HG03378 (cell line): Measurements from ENCODE around the gene GRAMD1B.
"Not testable (repeated sequence)": the region's sequence is repeated elsewhere in the genome, so short reads cannot be mapped to it uniquely, and the experiment has no call there.

Experiments
- ATAC-seq: cut with Tn5 transposase; IDR thresholded peaks from one replicate; pipeline ENCODE4 v1.9.1; 2021; ENCODE audit warnings: mild to moderate bottlenecking, moderate library complexity; ENCODE audit not compliant: unreplicated experiment

GRAMD1B gene

DNA sequence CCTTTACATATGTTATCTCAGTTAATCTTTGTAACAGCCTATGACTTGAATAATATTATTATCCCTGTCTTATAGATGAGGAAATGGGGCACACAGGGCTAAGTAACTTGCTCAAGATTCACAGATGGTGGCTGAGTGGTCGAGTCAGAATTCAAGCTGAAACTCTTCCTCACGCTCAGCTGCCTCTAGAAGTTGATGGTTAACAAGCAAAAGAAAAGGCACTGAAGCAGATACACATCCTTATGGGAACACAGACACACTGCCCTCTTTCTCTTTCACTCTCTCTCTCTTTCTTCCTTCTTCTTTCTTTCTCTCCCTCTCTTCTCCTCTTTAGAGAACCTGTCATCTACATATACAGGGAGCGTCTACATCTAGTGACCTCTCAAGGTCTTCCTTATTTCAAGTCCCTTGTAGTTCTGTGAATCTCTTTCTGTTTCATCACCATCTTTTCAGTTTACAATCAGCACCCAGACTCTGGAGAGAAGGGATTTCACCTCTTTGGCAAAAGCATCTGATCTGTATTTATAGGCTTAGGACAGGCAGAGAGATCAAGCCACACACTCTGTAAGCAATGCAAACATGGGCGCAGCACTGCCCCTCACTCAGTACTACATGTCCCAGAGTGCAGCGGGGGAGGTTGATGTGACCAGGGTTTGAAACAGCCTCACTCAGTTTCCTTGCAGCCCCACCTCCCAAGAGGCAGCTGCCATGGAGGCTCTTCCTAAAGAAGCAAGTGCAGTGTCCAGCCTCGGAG, 75.7 kb downstream of the GRAMD1B start:
- ATAC-seq = peak; percentile 64

DNA sequence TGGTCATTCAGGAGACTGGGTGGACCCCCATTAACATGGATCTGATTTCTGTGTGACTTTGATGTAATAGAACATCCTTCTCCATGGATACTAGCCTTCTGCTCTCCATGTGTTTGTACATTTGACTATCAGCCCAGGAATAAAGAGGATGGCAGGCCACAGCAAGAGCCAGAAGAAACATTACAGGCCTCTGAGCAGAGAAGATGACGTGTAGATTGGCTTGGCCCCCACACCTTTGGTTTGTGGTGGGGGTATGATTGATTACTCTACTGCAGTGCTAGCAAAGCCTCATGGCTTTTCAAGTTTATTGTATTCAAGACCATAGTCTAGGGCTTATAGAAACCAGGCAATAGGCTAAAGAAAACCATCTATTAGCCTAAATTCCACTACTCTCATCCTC, 77.0 kb downstream of the GRAMD1B start:
- ATAC-seq = no peak

DNA sequence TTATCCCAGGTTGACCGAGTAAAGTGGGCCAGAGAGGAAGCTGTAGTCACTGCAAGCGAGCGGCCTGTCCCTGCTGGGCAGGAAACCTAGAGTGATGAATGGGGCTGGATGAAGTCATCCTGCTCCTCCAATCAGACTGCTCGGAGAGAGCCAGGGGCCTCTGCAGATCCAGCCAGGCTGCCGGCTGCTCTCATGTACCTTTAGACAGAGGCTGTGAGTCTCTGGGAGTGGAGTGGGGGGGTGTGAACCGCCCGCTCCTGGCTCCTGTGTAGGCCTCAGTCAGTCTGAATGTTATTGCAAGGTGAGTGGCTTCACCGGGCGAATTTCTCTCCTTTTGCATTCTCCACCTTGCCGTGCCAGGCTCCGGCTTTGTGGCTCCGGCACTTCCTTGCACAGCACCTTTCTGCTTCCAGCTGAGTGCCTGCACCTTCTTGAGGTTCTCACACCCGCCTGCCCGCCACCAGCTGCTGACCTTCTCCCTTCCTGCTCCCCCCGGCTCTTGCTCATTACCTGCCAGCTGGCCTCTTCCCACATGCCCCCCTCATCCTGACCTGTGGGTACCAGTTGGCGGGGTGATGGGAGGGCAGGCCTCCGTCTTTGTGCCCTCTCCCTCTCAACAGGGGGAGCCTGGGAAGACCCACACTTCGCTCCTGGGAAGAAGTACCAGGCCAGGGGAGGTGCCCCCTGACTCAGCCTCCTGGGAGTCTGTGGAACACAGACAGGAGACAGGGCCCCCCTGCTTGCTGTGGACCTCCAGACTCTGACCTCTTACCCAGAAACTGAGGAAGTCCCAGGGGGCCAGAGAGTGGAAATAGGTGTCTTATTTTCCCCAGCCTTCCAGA, 79.9 kb downstream of the GRAMD1B start:
- ATAC-seq = no peak

DNA sequence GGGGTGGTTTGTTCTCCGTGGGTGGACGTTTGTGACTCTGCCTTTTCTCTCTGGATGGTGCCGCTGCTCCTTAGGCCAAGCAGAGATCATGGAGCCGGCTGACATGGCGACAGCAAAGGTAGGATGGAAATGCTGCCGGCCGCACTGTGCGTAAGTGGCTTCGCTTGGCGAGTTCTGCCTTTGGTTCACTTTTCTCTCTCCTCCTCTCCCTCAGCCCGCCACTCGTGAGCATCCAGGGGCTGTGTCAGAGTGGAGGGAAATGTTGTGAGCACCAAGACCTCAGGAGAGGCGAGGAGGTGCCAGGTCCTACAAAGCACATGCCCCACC, 80.5 kb downstream of the GRAMD1B start:
- ATAC-seq = no peak

DNA sequence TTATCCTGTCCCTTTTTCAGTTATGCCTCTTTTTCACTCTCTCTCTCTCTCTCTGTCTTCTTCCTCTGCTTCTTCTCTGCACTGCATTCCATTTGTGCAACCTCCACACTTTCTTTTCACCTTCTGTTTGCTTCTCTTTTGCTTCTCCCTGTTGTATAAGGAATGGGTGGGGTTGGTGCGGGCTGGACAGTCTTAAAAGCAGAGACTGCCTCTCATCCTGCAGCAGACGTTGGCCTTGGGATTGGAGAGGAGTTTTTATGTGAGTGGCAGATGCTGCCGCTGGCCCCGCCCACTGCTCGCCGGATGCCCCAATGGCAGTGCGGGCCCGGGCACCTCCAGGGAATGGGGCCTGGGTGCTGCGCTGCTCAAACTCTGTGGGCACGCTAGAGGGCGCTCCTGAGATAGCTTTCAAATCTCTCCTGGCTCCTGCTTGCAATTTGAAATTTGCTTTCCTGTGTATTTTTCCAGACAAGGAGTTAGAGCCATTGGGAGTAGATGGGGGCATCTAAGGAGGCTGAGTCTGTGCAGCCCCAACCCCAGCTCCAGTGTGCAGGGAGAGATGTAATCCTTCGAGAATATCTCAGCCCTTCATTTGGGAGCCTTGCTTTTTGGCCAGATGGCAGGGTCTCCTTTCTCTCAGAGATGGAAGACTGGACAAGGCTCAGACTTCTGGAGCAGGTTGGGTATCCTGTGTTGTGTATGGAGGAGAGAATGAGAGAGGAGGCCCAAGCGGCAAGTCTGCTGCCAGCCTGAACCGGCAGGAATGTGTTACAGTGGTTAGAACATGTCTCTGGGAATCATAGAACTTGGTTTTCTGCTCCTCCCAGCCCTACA, 81.2 kb downstream of the GRAMD1B start:
- peak; percentile 61 for ATAC-seq

DNA sequence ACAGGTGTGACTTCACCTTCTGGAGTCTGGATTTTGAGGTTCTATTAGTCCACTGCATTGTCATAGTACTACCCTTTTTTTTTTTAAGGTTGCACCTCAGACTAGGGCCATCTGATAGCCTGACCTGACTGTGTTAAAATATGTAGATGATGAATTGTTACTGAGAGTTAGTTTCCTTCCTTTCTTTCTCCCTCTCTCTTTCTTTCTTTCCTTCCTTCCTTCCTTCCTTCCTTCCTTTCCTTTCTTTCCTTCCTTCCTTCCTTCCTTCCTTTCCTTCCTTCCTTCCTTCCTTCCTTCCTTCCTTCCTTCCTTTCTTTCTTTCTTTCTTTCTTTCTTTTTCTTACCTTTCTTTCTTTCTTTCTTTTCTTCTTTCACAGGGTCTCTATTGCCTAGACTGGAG, 83.2 kb downstream of the GRAMD1B start:
- not testable (repeated sequence) for ATAC-seq

DNA sequence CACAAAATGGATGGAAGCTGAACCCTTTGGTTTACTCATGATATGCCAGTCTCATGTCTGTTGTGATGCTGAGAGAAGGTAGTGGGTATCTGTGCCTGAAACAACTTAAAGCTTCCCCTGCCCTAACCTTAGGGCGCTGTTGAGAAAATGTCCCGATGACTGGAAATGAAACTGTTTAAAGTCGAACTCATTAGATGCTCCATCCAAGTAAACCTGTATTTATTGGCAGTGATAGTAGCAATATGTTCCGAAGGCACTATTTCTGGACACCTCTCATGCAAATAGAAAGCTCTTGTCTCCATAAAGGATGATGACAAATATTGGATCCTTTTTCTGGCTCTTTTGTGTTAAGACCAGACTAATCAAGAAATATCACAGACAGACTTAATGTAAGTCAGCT, 86.2 kb downstream of the GRAMD1B start:
- ATAC-seq = no peak

DNA sequence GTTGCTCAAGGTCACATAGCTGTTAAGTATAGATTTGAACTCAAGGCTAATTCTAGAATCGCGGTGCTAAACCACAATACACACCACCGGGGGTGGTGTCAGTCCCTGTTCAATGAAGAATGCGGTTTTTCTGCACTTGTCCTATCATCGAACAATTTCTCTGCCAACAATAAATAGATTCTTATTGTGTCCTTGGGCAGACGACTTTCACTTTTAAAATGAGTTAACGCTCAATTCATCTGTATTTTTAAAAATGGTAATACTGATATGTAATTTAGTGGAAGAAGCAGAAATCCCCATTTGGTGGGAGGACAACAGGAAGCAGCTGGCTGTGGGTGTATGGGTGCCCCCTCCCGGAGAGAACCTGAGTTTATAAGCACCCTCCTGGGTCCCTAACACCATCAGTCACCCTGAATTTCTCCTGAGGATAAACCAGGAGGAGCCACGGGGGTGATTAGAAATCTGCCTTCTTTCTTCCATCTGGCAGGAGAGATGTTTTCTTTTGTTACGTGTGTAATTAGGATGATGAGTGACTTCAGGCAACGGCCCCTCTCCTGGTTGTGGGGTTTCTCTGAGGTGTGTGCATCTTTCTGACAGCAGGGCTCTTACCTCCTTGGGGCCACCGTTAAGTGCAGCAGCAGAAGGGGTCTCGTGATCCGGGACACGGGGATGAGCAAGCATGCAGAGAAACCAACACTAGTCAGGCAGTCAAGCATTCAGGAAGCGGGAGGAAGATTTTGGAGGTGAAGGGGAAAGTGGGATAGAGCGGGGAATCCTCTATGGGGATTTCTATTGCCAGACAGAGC, 87.7 kb downstream of the GRAMD1B start:
- ATAC-seq = peak; percentile 49

DNA sequence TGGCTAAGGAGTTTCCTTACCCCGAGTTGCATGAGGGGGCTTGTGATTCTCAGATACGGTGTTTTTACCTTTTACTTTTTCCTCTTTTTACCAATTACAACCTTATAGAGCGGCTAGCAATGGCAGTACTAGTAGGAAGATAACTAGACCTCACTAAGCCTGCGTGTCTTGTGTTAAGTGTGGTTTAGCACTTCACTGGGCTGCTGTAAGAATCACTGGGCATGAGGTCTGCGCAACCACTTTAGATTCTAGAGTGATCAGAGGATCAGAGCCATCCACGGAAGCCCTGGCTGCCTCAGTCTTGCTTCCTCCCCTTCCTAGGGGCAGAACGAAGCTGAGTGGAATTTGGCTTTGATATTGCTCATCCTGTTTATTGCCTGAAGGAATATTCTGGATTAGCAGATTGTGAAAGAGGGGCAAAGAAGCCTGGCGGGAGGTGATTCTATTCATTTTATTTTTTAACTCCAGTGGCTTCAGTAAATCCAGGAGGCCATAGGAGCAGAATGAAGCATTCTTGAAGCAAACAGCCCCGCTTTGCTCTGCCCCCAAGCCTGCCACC, 88.5 kb downstream of the GRAMD1B start:
- no peak for ATAC-seq

DNA sequence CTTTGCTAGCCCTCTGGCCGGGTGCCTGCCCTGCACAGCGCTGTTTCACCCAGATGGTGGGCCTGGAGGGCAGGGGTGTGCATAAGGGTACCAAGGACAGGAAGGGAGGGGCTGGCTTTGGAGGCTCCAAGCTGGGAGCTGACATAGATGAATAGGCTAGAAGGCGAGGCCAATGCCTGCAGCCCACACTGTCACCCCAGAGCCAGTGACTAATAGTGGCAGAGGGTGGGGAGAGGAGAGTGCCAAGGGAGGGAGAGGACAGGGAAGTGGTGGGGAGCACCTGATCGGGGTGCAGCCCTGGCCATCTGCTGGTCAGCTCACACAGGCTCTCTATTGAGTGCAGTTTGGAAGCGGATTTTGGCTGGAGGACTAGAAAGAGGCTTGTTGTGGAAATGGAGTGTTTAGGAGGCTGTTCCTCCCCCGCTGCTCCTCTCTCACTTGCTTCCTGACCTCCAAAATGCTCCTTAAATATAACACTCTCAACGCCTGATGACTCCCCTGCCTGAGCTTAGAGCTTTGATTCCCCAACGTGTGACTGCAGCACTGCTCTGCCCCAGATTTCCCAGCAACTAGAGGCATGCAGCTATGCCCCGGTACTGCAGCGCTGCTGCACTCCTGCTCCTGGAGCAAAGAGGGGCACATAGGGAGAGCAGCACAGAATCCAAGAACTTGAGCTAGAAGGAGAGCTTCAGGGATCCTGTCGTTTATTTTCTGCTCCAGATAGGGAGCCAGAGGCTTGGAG, 89.2 kb downstream of the GRAMD1B start:
- ATAC-seq = no peak

DNA sequence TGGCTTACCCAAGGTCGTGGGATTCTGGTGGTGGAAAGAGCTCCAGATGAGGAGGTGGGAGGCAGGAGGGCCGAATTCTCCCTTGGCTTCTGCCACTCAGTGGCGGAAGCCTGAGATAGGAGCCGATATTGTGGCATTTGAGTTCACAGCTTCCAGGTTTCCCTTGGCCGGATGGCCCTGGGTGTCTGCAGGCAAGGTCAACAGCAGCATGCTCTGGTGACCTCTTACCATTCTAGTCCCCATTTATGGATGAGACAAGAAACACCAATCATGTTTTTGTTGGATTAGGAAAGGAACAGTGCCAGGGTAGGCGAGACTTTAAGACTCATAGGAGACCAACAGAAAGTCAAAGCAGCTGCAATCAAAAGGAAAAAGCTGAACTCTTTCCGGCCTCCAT, 89.7 kb downstream of the GRAMD1B start:
- ATAC-seq = no peak

DNA sequence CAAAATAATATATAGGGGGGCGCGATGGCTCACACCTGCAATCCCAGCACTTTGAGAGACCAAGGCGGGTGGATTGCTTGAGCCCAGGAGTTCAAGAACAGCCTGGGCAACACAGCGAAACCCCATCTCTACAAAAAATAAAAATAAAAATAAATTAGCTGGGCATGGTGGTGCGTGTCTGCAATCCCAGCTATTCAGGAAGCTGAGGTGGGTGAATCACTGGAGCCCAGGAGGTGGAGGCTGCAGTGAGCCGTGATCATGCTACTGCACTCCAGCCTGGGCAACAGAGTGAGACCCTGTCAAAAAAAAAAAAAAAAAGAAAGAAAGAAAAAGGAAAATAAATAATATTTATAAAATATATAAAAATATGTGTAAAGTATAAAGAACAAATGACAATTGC, 90.4 kb downstream of the GRAMD1B start:
- ATAC-seq = not testable (repeated sequence)

DNA sequence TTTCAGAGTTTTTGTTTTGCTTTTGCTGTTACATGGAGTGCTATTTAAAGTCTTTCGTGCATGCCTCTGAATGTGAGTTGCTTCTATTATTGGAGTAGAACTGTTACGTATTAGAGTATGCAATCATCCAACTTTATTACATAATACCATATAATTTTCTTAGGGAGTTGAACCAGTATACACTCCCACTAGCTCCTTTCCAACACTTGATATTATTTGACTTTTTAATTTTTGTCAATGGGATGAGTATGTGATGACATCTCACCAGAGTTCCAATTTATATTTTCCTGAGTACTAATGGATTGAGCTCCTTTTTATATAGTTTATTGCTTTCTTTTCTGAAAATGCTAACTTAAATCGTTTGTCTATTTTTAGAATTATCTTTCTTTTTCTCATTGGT, 90.9 kb downstream of the GRAMD1B start:
- ATAC-seq = no peak

DNA sequence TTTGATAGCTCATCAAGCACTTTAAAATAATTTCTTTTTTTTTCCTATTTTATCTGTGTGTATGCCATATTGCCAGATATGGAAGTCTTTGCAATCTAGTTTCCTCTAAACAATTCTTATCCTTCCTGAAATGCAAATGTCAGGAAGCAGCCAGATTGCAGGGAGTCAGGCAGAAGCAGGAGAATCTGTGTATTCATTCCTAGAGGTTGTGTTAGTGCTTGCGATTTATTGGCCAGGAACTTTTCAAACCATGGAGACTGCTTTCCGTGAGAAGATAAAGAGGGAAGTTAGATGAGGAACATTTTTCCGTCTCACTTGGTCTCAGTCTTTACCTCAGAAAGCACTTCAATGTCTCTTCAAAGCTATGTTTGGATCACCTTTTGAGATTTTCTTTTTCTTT, 91.9 kb downstream of the GRAMD1B start:
- no peak for ATAC-seq

DNA sequence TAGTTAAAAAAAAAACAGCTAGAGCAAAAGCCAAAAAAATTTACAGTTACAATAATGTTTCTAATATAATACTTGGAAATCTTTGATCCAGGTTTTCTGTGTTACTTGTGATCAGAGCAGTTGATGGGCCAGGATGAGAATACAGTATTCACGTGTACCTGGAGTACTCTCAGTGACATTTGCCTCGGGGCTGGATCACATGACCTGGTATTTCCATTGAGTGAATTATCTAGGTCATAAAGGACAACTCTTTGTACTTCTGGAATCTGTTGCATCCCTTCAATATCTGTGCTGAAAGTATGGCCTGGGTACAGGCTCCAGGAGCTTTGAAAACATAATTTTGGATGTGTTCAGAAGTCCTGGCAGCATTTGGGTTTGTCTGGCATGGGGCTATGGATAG, 93.5 kb downstream of the GRAMD1B start:
- no peak for ATAC-seq

DNA sequence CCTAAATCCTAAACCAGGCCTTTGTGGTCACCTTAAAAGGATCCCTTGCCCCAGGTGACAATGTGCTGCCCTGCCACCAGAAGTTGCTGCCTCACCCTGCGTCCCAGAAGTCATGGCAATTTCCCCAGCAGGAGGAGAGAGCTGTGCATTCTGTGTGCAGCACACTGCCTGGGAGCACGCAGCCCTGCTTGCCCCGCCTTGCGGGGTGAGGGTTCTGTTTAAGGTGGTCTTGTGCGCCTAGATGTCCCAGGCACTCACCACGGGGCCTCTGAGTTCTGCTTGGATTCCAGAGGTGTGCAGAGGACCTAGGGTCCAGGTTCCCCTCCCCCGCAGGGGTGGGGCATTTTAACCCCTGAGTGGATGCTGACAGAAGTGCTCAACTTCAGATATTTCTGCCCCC, 95.0 kb downstream of the GRAMD1B start:
- ATAC-seq = no peak

DNA sequence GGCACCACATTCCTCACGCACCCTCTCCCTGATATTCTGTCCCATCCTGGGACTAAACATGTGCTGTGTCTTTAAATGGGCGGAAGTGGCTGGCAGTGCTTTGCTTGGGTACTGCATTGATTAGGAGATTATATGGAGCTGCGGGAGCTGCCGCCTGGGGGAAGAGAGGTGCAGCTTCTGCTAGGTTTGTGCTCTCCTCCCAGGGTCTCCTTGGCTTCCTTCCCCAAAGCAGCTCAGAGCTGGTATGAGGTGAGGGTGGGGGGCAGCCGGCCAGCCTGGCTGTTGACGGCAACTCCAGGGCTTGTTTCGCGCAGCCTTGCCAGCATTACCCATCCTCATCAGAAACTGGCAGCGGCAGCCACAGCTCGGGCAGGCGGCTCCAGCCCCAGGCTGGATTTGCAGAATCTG, 95.4 kb downstream of the GRAMD1B start:
- no peak for ATAC-seq

DNA sequence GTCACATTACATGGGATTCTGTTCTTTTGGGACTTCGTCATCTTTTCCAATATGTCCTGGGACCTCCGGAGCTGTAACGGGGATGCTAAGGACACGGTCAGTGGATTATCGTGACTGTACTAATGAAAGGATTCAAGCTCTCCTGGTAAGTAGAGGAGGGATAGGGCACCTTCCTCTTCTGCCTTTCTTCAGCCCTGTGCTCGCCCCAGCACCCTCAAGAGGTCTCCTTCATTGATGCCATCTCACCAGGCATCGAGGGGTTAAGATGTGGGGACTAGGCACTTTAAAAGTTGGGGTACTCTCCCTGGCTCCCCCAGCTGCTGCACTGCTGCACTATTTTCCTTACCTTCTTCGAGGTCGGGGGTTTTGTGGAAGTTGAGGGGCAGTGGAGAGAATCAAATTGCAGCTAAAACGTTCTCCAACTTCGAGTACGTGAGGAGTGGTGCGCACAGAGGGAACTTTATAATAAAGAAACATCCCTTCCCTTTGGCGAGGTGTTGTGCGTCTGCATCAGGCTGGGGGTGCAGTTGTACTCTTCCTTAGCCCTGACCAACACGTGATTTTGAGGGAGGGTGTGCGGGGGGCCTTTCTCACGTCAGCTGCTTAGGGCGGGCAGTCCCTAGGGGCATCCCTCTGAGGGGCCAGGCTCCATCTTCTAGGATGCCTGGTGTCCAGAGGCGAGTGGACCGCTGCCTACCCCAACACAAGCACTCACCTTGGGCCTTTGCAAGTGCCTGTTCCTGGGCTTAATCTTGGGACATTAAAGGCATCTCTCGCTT, 96.1 kb downstream of the GRAMD1B start:
- ATAC-seq = no peak

DNA sequence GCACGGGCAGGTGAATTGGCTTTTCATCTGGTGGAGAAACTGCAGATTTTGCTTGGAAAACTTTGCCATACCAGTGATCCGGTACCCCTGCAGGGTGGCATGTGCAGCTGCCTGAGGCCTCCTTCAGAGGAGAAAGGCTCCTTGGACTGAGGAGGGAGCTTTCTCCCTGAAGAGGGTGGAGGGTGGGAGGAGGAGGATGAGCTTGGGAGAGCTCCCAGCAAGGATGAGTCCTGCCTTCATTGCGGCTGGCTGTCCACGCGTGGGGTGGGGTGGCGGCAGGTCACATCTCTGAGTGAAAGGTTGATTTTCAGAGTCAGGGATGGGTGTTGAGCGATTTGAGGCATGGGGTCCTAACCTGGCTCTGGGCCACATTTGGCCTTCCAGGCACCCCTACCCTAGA, 96.8 kb downstream of the GRAMD1B start:
- ATAC-seq = no peak
